Measurements from ENCODE around the gene CRHR1.

GRCh38 chr17:45750779-45751440, 33.2 kb upstream of the CRHR1 start:
- no peak for TF ChIP-seq POLR2A (IDR thresholded peaks at IDR 0.05; ENCODE audit: low read depth, low read length)
- TF ChIP-seq POLR2AphosphoS5 (IDR thresholded peaks at IDR 0.05; ENCODE audit: low read depth, low read length) = no peak

All from GM12892 (cell line).